Skeletal muscle satellite cell (primary cell): ENCODE data around the gene MYO3B.

Source experiments
- H3K27me3 ChIP-seq: 2 replicates; pipeline ENCODE4 v1.7.0; 2013; ENCODE audit warnings: low read length; ENCODE audit not compliant: control insufficient read depth, insufficient read depth
- H3K36me3 ChIP-seq: 2 replicates; pipeline ENCODE4 v1.7.0; 2013; ENCODE audit warnings: mild to moderate bottlenecking, control low read depth, low read length; ENCODE audit not compliant: insufficient read depth
- H3K4me1 ChIP-seq: 2 replicates; pipeline ENCODE4 v1.7.0; 2013; ENCODE audit warnings: low read length; ENCODE audit not compliant: control insufficient read depth, insufficient read depth
- H3K4me2 ChIP-seq: 2 replicates; pipeline ENCODE4 v1.7.0; 2013; ENCODE audit warnings: mild to moderate bottlenecking, low read length
- H3K4me3 ChIP-seq: 2 replicates; pipeline ENCODE4 v1.7.0; 2013; ENCODE audit warnings: low read length
- H3K9ac ChIP-seq: 2 replicates; pipeline ENCODE4 v1.7.0; 2013; ENCODE audit warnings: mild to moderate bottlenecking, low read depth, low read length, moderate library complexity
- H3K9me3 ChIP-seq: replicated peaks from 2 replicates; pipeline ENCODE4 v1.7.0; 2013; ENCODE audit warnings: mild to moderate bottlenecking, control low read depth, low read length

The MYO3B gene

GRCh38 chr2:170215021-170215420 lies 37.1 kb downstream of the MYO3B start:
- no peak overlapping the region for H3K4me2 ChIP-seq
- H3K9me3 ChIP-seq, result no peaks in the 10 kb centered on the region

GRCh38 chr2:170216428-170216827 lies 38.5 kb downstream of the MYO3B start:
- Histone ChIP-seq H3K4me2 (no peak overlapping the region), H3K4me3 (no peak overlapping the region), H3K4me1 (peaks cover 2% of the 10 kb centered on the region), H3K36me3 (no peaks in the 10 kb centered on the region), H3K9ac (no peak overlapping the region), H3K9me3 (no peaks in the 10 kb centered on the region), H3K27me3 (no peaks in the 10 kb centered on the region)

More at GRCh38 chr2:170215021-170215420, 37.1 kb downstream of the MYO3B start:
- no peaks in the 10 kb centered on the region for H3K4me1 ChIP-seq
- no peaks in the 10 kb centered on the region for H3K27me3 ChIP-seq
- no peak overlapping the region for H3K9ac ChIP-seq
- no peak overlapping the region for H3K4me3 ChIP-seq
- H3K36me3 ChIP-seq, result no peaks in the 10 kb centered on the region

DNA sequence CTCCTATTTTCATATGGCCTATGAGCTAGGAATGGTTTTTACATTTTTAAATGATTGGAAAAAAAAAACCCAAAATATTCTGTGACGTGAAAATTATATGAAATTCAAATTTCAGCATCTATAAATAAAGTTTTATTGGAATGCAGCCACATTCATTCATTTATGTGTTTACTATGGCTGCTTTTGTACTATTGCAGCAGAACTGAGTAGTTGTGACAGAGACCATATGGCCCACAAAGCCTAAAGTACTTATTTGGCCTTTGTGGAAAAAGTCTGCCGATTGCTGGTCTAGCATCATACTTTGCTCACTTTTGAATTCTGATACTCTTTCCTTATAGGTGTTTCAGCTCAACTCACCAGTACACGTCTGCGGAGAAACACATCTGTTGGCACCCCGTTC lies 39.0 kb downstream of the MYO3B start:
- H3K4me2 ChIP-seq, result no peak overlapping the region
- no peak overlapping the region for H3K9ac ChIP-seq
- no peaks in the 10 kb centered on the region for H3K9me3 ChIP-seq
- no peaks in the 10 kb centered on the region for H3K36me3 ChIP-seq
- no peaks in the 10 kb centered on the region for H3K27me3 ChIP-seq
- peaks cover 7% of the 10 kb centered on the region for H3K4me1 ChIP-seq
- H3K4me3 ChIP-seq, result no peak overlapping the region

- Histone ChIP-seq H3K9me3 (no peaks in the 10 kb centered on the region), H3K9ac (no peak overlapping the region), H3K4me3 (no peak overlapping the region), H3K27me3 (no peaks in the 10 kb centered on the region), H3K36me3 (no peaks in the 10 kb centered on the region), H3K4me1 (peaks cover 10% of the 10 kb centered on the region), H3K4me2 (no peak overlapping the region)
These were observed 39.9 kb downstream of the MYO3B start for GRCh38 chr2:170217778-170218251.

GRCh38 chr2:170218456-170218855 lies 40.5 kb downstream of the MYO3B start:
- Histone ChIP-seq H3K4me3 (no peak overlapping the region), H3K27me3 (no peaks in the 10 kb centered on the region), H3K4me1 (peaks cover 10% of the 10 kb centered on the region), H3K9ac (no peak overlapping the region), H3K9me3 (no peaks in the 10 kb centered on the region), H3K36me3 (no peaks in the 10 kb centered on the region), H3K4me2 (no peak overlapping the region)

DNA sequence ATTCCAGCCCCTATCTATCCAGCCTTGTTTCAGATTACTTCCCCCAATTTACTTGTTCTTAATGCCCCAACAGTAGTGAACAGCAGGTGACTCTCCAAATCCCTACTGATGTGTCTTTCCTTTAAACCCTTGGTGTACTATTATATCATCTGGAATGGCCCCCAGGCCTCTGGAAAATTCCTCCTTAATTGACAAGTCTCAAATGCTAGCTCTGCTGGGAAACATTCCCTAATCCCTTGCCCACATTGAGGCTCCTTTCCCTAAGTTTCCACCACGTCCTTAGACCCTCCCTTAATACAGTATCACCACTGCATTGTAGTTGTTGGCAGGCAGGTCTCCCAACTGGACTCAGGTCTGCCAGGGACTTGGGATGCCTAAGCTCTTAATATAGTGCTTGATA lies 41.0 kb downstream of the MYO3B start:
- peaks cover 10% of the 10 kb centered on the region for H3K4me1 ChIP-seq
- H3K36me3 ChIP-seq, result no peaks in the 10 kb centered on the region
- no peak overlapping the region for H3K4me3 ChIP-seq
- no peak overlapping the region for H3K4me2 ChIP-seq
- no peaks in the 10 kb centered on the region for H3K27me3 ChIP-seq
- no peak overlapping the region for H3K9ac ChIP-seq
- H3K9me3 ChIP-seq, result no peaks in the 10 kb centered on the region

DNA sequence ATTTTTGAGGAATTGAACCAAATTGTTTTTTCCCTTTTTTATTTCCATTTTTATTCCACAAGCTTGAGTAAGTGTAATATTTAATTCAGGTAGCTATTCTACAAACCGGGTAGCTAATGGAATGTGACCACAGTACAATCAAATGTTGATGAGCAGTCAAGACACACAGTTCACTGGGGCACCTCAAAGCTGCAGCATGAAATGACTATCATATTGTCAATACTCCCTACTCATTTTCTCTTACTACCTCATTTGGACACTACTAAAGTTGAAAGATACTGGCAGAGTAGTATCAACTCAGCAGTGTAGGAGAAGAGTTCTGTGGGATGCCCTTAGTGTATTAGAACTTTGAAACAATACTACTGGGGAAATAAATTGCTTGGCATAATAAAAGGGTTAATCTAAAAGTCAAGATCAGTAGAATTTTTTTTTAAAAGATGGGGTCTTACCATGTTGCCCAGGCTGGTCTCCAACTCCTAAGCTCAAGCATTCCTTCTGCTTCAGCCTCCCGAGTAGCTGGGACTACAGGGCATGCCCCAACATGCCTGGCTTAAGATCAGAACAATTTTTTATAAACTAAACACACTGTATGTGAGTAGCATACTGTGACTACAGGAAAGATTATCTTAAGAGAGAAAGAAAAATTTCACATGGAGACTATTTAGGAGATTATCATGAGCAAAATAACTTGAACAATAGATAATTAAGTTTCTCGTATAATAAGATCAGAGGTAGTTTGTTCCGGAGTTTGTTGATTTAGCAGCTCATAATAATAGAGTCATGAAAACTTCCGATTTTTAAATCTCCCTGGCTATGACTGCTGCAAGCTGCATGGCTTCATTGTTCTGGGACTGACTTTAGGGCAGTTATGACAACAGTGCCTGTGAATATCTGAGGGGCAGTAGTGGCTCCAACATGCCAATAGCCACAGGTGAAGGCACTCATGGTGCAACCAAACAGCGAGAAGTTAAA lies 43.7 kb downstream of the MYO3B start:
- peak overlapping the region; percentile 26 for H3K4me2 ChIP-seq
- no peak overlapping the region for H3K4me3 ChIP-seq
- no peaks in the 10 kb centered on the region for H3K36me3 ChIP-seq
- no peaks in the 10 kb centered on the region for H3K27me3 ChIP-seq
- H3K9ac ChIP-seq, result no peak overlapping the region
- no peaks in the 10 kb centered on the region for H3K9me3 ChIP-seq
- peaks cover 10% of the 10 kb centered on the region for H3K4me1 ChIP-seq

GRCh38 chr2:170222298-170222697 lies 44.4 kb downstream of the MYO3B start:
- no peak overlapping the region for H3K9ac ChIP-seq
- H3K27me3 ChIP-seq, result no peaks in the 10 kb centered on the region
- no peaks in the 10 kb centered on the region for H3K9me3 ChIP-seq
- peak overlapping the region; percentile 26 for H3K4me2 ChIP-seq
- peaks cover 10% of the 10 kb centered on the region for H3K4me1 ChIP-seq
- no peaks in the 10 kb centered on the region for H3K36me3 ChIP-seq
- H3K4me3 ChIP-seq, result no peak overlapping the region

- H3K9ac ChIP-seq, result no peak overlapping the region
These were observed 44.9 kb downstream of the MYO3B start for GRCh38 chr2:170222842-170223241.

DNA sequence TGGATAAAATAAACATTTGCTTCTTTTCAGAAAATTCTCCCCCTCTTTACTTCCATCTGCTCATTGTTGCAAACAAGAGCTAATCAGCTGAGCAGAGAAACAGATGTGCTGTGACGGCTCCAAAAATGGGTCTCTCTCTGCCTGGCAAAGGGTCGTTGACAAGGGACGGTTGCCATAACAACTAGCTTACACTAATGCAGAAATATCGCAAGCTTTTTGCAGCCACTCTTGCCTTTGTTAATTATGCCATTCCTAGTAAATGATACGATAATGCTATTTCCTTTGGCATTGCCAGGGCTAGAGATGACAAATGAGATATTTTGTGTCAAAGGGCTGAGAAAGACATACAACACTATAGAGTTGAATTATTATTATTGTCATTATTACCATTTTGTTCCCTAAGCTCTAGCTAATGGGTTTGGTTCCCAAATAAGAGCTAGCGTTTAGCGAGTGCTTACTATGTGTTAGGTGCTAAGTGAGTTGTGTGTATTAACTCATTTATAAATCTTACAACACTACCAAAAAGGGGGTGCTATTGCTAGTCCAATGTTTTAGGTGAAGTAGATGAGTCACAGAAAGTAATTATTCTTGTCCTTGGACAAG lies 46.8 kb downstream of the MYO3B start:
- Histone ChIP-seq H3K4me3 (no peak overlapping the region), H3K9me3 (no peaks in the 10 kb centered on the region), H3K27me3 (no peaks in the 10 kb centered on the region), H3K9ac (no peak overlapping the region), H3K4me1 (peaks cover 10% of the 10 kb centered on the region), H3K4me2 (no peak overlapping the region), H3K36me3 (no peaks in the 10 kb centered on the region)

More at GRCh38 chr2:170222842-170223241, 44.9 kb downstream of the MYO3B start:
- Histone ChIP-seq H3K4me3 (no peak overlapping the region), H3K4me1 (peaks cover 10% of the 10 kb centered on the region), H3K36me3 (no peaks in the 10 kb centered on the region), H3K27me3 (no peaks in the 10 kb centered on the region), H3K9me3 (no peaks in the 10 kb centered on the region), H3K4me2 (no peak overlapping the region)

- Histone ChIP-seq H3K9me3 (no peaks in the 10 kb centered on the region), H3K4me2 (no peak overlapping the region), H3K36me3 (no peaks in the 10 kb centered on the region), H3K9ac (no peak overlapping the region), H3K4me1 (peaks cover 10% of the 10 kb centered on the region), H3K4me3 (no peak overlapping the region), H3K27me3 (no peaks in the 10 kb centered on the region)
These were observed 48.3 kb downstream of the MYO3B start for GRCh38 chr2:170226216-170226615.
